SK-N-SH (cell line): ENCODE data around the gene ERC2.

Experiments used
- EP300 ChIP-seq, 2 experiments: IDR thresholded peaks; 2 replicates each; pipeline versions ENCODE4 v1.4.0 to v1.6.1; 2012; ENCODE audit warnings: borderline replicate concordance in 1 of 2, low read depth in 1 of 2, low read length in 1 of 2
- NFIC ChIP-seq: IDR thresholded peaks from 2 replicates; pipeline ENCODE4 v1.4.0; 2012; ENCODE audit warnings: borderline replicate concordance
- POLR2AphosphoS5 ChIP-seq: IDR thresholded peaks from 2 replicates; pipeline ENCODE4 v1.6.1; 2012; ENCODE audit warnings: low read depth, low read length
- RAD21 ChIP-seq: IDR thresholded peaks from 2 replicates; pipeline ENCODE4 v1.6.1; 2012; ENCODE audit warnings: mild to moderate bottlenecking, low read length
- RCOR1 ChIP-seq: fragments of 150-350 bp; IDR thresholded peaks from 2 replicates; pipeline ENCODE4 v1.6.1; 2017; ENCODE audit warnings: antibody characterized with exemption, low read length
- YY1 ChIP-seq: IDR thresholded peaks from 2 replicates; pipeline ENCODE4 v1.4.0; 2012; ENCODE audit warnings: low read depth, mild to moderate bottlenecking
- TF ChIP-seq, protein P1 (sequence below): IDR thresholded peaks from 2 replicates; pipeline ENCODE4 v1.6.1; 2012; ENCODE audit warnings: mild to moderate bottlenecking, low read depth, low read length, moderate library complexity
- TF ChIP-seq, protein P2 (sequence below): fragments of 200-600 bp; sonication (generic); IDR thresholded peaks from 2 replicates; pipeline ENCODE4 v1.6.1; 2017; ENCODE audit warnings: antibody characterized with exemption, mild to moderate bottlenecking, moderate library complexity
- TF ChIP-seq, protein P3 (sequence below): IDR thresholded peaks from 2 replicates; pipeline ENCODE4 v1.4.0; 2012; ENCODE audit warnings: low read depth
- TF ChIP-seq, protein P4 (sequence below): fragments of 150-350 bp; IDR thresholded peaks from 2 replicates; pipeline ENCODE4 v1.6.1; 2017; ENCODE audit warnings: antibody characterized with exemption, low read length, low read depth, borderline replicate concordance

DNA sequence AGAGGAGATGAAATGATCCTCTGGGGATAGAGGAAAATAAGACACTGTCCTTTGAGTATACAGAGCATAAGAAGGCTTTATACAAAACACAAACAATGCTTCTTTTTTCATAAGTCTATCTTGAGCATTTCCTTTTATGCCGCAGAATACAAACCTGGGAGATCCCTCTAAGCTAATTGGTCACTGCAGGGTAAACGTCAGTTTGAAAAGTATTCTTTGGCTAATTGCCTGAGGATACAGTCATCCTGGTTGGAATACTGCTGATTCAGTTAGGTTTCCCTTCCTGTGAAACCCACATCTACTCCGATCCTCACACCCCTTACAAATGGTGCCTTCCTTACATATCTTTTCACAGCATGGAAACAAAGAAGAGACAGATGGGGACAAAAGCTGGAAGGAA is 991.8 kb downstream of the ERC2 start:
- TF ChIP-seq, protein P1, sequence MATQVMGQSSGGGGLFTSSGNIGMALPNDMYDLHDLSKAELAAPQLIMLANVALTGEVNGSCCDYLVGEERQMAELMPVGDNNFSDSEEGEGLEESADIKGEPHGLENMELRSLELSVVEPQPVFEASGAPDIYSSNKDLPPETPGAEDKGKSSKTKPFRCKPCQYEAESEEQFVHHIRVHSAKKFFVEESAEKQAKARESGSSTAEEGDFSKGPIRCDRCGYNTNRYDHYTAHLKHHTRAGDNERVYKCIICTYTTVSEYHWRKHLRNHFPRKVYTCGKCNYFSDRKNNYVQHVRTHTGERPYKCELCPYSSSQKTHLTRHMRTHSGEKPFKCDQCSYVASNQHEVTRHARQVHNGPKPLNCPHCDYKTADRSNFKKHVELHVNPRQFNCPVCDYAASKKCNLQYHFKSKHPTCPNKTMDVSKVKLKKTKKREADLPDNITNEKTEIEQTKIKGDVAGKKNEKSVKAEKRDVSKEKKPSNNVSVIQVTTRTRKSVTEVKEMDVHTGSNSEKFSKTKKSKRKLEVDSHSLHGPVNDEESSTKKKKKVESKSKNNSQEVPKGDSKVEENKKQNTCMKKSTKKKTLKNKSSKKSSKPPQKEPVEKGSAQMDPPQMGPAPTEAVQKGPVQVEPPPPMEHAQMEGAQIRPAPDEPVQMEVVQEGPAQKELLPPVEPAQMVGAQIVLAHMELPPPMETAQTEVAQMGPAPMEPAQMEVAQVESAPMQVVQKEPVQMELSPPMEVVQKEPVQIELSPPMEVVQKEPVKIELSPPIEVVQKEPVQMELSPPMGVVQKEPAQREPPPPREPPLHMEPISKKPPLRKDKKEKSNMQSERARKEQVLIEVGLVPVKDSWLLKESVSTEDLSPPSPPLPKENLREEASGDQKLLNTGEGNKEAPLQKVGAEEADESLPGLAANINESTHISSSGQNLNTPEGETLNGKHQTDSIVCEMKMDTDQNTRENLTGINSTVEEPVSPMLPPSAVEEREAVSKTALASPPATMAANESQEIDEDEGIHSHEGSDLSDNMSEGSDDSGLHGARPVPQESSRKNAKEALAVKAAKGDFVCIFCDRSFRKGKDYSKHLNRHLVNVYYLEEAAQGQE, result no peak
- TF ChIP-seq RCOR1, result no peak
- TF ChIP-seq EP300 (IDR thresholded peaks at IDR 0.05; ENCODE audit: borderline replicate concordance in 1 of 2, low read depth in 1 of 2, low read length in 1 of 2), result no peak; a peak in 1 of 4 replicates
- TF ChIP-seq, protein P2, sequence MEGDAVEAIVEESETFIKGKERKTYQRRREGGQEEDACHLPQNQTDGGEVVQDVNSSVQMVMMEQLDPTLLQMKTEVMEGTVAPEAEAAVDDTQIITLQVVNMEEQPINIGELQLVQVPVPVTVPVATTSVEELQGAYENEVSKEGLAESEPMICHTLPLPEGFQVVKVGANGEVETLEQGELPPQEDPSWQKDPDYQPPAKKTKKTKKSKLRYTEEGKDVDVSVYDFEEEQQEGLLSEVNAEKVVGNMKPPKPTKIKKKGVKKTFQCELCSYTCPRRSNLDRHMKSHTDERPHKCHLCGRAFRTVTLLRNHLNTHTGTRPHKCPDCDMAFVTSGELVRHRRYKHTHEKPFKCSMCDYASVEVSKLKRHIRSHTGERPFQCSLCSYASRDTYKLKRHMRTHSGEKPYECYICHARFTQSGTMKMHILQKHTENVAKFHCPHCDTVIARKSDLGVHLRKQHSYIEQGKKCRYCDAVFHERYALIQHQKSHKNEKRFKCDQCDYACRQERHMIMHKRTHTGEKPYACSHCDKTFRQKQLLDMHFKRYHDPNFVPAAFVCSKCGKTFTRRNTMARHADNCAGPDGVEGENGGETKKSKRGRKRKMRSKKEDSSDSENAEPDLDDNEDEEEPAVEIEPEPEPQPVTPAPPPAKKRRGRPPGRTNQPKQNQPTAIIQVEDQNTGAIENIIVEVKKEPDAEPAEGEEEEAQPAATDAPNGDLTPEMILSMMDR, result no peak
- peak; percentile 67 for TF ChIP-seq NFIC
- TF ChIP-seq, protein P3, sequence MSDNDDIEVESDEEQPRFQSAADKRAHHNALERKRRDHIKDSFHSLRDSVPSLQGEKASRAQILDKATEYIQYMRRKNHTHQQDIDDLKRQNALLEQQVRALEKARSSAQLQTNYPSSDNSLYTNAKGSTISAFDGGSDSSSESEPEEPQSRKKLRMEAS, result no peak
- no peak for TF ChIP-seq YY1
- no peak for TF ChIP-seq RAD21
- TF ChIP-seq, protein P4, sequence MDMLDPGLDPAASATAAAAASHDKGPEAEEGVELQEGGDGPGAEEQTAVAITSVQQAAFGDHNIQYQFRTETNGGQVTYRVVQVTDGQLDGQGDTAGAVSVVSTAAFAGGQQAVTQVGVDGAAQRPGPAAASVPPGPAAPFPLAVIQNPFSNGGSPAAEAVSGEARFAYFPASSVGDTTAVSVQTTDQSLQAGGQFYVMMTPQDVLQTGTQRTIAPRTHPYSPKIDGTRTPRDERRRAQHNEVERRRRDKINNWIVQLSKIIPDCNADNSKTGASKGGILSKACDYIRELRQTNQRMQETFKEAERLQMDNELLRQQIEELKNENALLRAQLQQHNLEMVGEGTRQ, result no peak
- TF ChIP-seq POLR2AphosphoS5, result no peak
